Stimulated activated naive CD8-positive, alpha-beta T cell treated with anti-CD3 and anti-CD28 coated beads, Interleukin-15, Interleukin-2, amounts not matched to agents 100 U/mL and 50 U/mL, for 24 hours (primary cell): ENCODE measurements around the gene POLH.

Source experiments
- ATAC-seq: fragments of 150-1000 bp; cut with Tn5 transposase; one replicate; pipeline ENCODE4 v1.10.0; 2021
- DNase-seq: peaks from one replicate; pipeline ENCODE4 v3.0.0; 2021

The POLH gene

GRCh38 chr6:43606019-43606418 is 30.0 kb downstream of the POLH start:
- ATAC-seq, result no peak
- no peak for DNase-seq

- DNase-seq (peak; percentile 66), ATAC-seq (no peak)
These were observed 32.4 kb downstream of the POLH start for GRCh38 chr6:43608310-43608763.

- DNase-seq (no peak), ATAC-seq (no peak)
These were observed 32.8 kb downstream of the POLH start for GRCh38 chr6:43608807-43609206.

- no peak for DNase-seq
These were observed 33.4 kb downstream of the POLH start for GRCh38 chr6:43609402-43609801.

GRCh38 chr6:43610431-43610830 is 34.4 kb downstream of the POLH start:
- DNase-seq, result no peak
- ATAC-seq, result no peak

More at GRCh38 chr6:43609402-43609801, 33.4 kb downstream of the POLH start:
- no peak for ATAC-seq

- ATAC-seq, result no peak
- DNase-seq, result no peak
These were observed 37.9 kb downstream of the POLH start for GRCh38 chr6:43613721-43614395.

- DNase-seq, result no peak
- ATAC-seq, result no peak
These were observed 38.4 kb downstream of the POLH start for GRCh38 chr6:43614396-43614730.

- ATAC-seq, result no peak
These were observed 40.9 kb downstream of the POLH start for GRCh38 chr6:43616725-43617472.

GRCh38 chr6:43621078-43621835 is 45.3 kb downstream of the POLH start:
- no peak for ATAC-seq
- DNase-seq, result no peak

More at GRCh38 chr6:43616725-43617472, 40.9 kb downstream of the POLH start:
- DNase-seq, result no peak

GRCh38 chr6:43621836-43622180 is 45.8 kb downstream of the POLH start:
- DNase-seq (no peak), ATAC-seq (no peak)

- ATAC-seq, result no peak
- no peak for DNase-seq
These were observed 46.6 kb downstream of the POLH start for GRCh38 chr6:43622541-43622940.

GRCh38 chr6:43623880-43624785 is 48.1 kb downstream of the POLH start:
- ATAC-seq (no peak), DNase-seq (no peak)

- ATAC-seq (no peak), DNase-seq (no peak)
These were observed 48.9 kb downstream of the POLH start for GRCh38 chr6:43624786-43625288.

- DNase-seq (no peak), ATAC-seq (no peak)
These were observed 49.5 kb downstream of the POLH start for GRCh38 chr6:43625393-43625992.

GRCh38 chr6:43627008-43627825 is 51.2 kb downstream of the POLH start:
- no peak for ATAC-seq

GRCh38 chr6:43628393-43629103 is 52.6 kb downstream of the POLH start:
- peak; percentile 65 for DNase-seq
- peak; percentile 30 for ATAC-seq

More at GRCh38 chr6:43627008-43627825, 51.2 kb downstream of the POLH start:
- DNase-seq, result no peak

GRCh38 chr6:43629104-43629504 is 53.1 kb downstream of the POLH start, which contains the start of gene GTPBP2:
Gene GTPBP2, minus strand, starts transcription at chr6:43629264. Its CDS starts 102 bp downstream, at chr6:43629162.
- DNase-seq (peak; percentile 97), ATAC-seq (peak; percentile 95)

GRCh38 chr6:43629505-43630300 is 53.7 kb downstream of the POLH start:
- ATAC-seq (peak; percentile 79), DNase-seq (peak; percentile 93)
